22Rv1 (cell line): ENCODE measurements around the gene HTRA1.

ENCODE experiments used
- CTCF ChIP-seq: fragments of 450-650 bp; IDR thresholded peaks from 2 replicates; pipeline ENCODE4 v1.5.1; 2017; ENCODE audit warnings: mild to moderate bottlenecking
- ZFX ChIP-seq: fragments of 450-650 bp; IDR thresholded peaks from 2 replicates; pipeline ENCODE4 v1.6.1; 2017; ENCODE audit warnings: antibody characterized with exemption, borderline replicate concordance

GRCh38 chr10:122480146-122480833 lies 18.9 kb downstream of the HTRA1 start:
- no peak for TF ChIP-seq CTCF
- no peak for TF ChIP-seq ZFX
